GM12892 (cell line): ENCODE measurements around the gene SORT1.
"Not testable (repeated sequence)": the region's sequence is repeated elsewhere in the genome, so short reads cannot be mapped to it uniquely, and the experiment has no call there.

ENCODE experiments used
- POLR2A ChIP-seq: IDR thresholded peaks from 2 replicates; pipeline ENCODE4 v1.6.1; 2011; ENCODE audit warnings: low read depth, low read length, control low read depth
- POLR2AphosphoS5 ChIP-seq: IDR thresholded peaks from 2 replicates; pipeline ENCODE4 v1.6.1; 2011; ENCODE audit warnings: low read depth, low read length, control low read depth
- TAF1 ChIP-seq: IDR thresholded peaks from 2 replicates; pipeline ENCODE4 v1.6.1; 2011; ENCODE audit warnings: low read depth, mild to moderate bottlenecking, control low read depth, low read length, borderline replicate concordance

DNA sequence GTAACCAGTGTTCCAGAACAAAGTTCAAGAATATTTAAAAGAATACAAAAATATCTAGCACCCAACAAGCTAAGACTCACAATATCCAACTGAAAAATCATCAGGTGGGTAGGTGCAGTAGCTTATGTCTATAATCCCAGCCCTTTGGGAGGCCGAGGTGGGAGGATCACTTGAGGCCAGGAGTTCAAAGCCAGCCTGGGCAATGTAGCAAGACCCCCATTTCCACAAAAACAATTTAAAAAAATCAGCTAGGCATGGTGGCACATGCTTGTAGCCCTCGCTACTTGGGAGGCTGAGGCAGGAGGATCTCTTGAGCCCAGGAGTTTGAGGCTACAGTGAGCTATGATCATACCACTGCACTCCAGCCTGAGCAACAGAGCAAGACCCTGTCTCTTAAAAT, 24.0 kb downstream of the SORT1 start:
- not testable (repeated sequence) for TF ChIP-seq POLR2A, TAF1, POLR2AphosphoS5
